ENCODE measurements around the gene WDR82. TPM values are rescaled to one million over a fixed set of nuclear protein-coding genes. Genes with fewer than 3 reads are reported as not detected.

The WDR82 gene
- total RNA-seq, 1 donor from 2014 or later = 86.4 TPM

DNA sequence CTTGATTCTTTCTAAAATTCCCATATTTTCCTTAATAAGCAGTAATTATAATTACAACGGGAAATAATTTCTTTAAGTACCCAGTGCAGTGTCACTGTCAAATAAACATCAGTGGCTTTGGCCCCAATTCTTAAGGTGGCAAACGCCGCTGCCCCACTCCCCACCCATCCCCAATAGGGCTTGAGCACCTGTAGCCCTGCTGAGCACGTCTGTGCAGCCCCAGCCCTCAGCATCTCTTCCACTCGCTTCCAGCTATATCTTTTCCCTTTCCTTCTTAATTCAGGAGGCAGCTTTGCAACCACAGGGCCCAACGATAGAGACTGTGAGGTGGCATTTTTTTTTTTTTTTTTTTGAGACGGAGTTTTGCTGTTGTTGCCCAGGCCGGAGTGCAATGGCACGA is 23.8 kb downstream of the WDR82 start:
- Mint-ChIP-seq H3K27me3 (no peaks in the 10 kb centered on the region), H3K9me3 (no peaks in the 10 kb centered on the region), H3K27ac (peak overlapping the region; percentile 24), H3K36me3 (ENCODE audit: low read depth) (peaks cover 81% of the 10 kb centered on the region), H3K4me3 (no peak overlapping the region), H3K4me1 (peaks cover 45% of the 10 kb centered on the region)
- no peak for DNase-seq
- POLR2A ChIA-PET = interaction anchor here (0.7 to 6.0 kb wide), 2 partner anchors 24 to 46 kb away, joined by 4 to 88 read pairs; partner anchors contain the start of gene WDR82
- CTCF ChIA-PET = interaction anchor here (1.1 to 3.5 kb wide), 5 partner anchors 23 to 85 kb away, joined by 3 to 32 read pairs (median 16); partner anchors contain the start of genes TLR9 and WDR82
- TF ChIP-seq, protein P1, sequence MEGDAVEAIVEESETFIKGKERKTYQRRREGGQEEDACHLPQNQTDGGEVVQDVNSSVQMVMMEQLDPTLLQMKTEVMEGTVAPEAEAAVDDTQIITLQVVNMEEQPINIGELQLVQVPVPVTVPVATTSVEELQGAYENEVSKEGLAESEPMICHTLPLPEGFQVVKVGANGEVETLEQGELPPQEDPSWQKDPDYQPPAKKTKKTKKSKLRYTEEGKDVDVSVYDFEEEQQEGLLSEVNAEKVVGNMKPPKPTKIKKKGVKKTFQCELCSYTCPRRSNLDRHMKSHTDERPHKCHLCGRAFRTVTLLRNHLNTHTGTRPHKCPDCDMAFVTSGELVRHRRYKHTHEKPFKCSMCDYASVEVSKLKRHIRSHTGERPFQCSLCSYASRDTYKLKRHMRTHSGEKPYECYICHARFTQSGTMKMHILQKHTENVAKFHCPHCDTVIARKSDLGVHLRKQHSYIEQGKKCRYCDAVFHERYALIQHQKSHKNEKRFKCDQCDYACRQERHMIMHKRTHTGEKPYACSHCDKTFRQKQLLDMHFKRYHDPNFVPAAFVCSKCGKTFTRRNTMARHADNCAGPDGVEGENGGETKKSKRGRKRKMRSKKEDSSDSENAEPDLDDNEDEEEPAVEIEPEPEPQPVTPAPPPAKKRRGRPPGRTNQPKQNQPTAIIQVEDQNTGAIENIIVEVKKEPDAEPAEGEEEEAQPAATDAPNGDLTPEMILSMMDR (IDR thresholded peaks at IDR 0.05) = no peak
- ATAC-seq (ENCODE audit: low read depth) = no peak
- intact Hi-C loops (cut with micrococcal nuclease) = no loop called here

DNA sequence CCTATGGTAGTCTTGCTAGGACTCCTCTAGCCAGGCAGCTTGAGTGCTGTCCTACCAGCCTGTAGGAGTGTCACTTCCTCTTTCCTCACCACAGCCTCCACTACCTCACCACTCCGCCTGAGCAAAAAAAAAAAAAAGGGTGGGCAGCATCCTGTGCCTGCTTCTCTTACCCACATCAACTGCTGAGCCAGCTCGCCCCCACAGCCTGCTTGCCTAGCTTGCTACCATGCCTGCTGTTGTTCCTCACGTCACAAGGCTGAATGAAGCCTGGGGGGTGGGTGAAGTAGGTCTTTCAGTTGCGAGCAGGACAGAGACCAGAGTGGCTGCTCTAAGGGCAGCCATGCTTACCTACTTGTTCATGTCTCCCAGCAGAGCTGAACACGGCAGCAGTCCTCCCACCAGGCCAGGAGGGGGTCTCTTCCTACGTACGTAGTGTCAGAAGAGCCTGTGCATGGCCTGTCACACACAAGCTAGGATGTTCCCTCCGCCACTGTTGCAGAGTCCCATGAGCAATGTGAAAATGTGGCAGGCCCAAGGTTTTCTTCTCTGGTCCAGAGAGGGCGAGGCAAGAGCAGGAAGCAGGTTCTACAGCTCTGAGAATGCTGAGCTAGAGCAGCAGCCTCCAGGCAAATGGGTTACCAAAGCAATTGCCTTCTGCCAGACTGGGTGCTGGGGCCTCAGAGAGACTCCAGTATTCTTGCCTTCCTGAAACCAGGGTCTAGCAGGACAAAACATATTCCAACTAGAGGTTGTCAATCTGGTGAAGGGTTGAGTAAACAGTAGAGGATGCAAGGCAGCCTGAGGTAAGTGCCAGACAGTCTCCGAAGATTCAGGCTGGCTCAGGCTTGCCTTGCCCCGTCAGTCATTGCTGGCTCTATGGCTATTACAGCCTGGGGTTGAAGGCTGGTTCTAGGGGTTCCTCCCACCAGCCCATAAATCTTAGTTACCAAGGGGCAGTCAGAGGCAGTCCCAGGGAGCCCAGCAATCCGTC is 24.8 kb downstream of the WDR82 start:
- Mint-ChIP-seq H3K36me3 (ENCODE audit: low read depth) (peaks cover 77% of the 10 kb centered on the region), H3K27ac (peak overlapping the region; percentile 97), H3K4me3 (peak overlapping the region; percentile 76), H3K4me1 (peaks cover 42% of the 10 kb centered on the region), H3K27me3 (no peaks in the 10 kb centered on the region), H3K9me3 (no peaks in the 10 kb centered on the region)
- ChIA-PET POLR2A (interaction anchor here (0.6 to 6.0 kb wide), 18 partner anchors 10 to 311 kb away, joined by 3 to 88 read pairs (median 5); partner anchors contain the start of genes ACY1, GLYCTK, POC1A and TLR9), CTCF (interaction anchor here (0.6 to 3.5 kb wide), 12 partner anchors 9 to 1904 kb away, joined by 3 to 32 read pairs (median 5); partner anchors contain the start of genes TLR9 and WDR82)
- DNase-seq = peak; percentile 58
- TF ChIP-seq, protein P1 (IDR thresholded peaks at IDR 0.05) = no peak
- intact Hi-C loops (cut with micrococcal nuclease) = loop anchor here (1.0 kb wide), 8 partner anchors 9 to 34 kb away; partner anchors contain the start of genes GLYCTK, TLR9, TWF2 and WDR82
- peak; percentile 96 for ATAC-seq (ENCODE audit: low read depth)

DNA sequence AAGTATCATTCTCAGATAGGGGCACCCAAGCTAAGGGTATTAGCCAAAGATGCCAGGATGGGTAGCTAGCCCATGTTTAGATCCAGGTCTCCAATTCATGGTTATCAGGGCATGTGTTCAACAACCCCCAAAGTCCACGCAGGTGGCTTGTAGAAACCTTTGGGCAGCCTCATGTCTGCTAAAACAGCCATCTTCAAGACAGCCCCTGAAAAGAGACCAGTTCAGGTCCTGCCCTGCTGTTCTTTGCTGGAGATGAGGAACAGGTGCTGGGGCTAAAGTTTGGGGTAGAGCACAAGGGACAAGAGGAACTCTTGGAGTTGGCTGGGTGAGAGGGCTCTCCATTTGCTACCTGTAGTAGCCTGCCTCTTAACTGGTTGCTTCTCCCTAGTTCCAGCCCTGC is 28.3 kb downstream of the WDR82 start:
- no peak for DNase-seq
- no peaks in the 10 kb centered on the region for H3K27me3 Mint-ChIP-seq
- CTCF ChIA-PET = interaction anchor here (1.2 kb wide), 1 partner anchor 19 kb away, joined by 3 read pairs; no protein-coding TSS in a partner anchor
- peaks cover 55% of the 10 kb centered on the region for H3K36me3 Mint-ChIP-seq (ENCODE audit: low read depth)
- no peaks in the 10 kb centered on the region for H3K9me3 Mint-ChIP-seq
- no peak for ATAC-seq (ENCODE audit: low read depth)
- intact Hi-C loops (cut with micrococcal nuclease) = no loop called here
- TF ChIP-seq, protein P1 (IDR thresholded peaks at IDR 0.05) = no peak
- peaks cover 57% of the 10 kb centered on the region for H3K4me1 Mint-ChIP-seq
- peak overlapping the region; percentile 54 for H3K27ac Mint-ChIP-seq
- no peak overlapping the region for H3K4me3 Mint-ChIP-seq
- POLR2A ChIA-PET = interaction anchor here (2.2 to 4.3 kb wide), 2 partner anchors 10 to 38 kb away, joined by 9 to 51 read pairs; partner anchors contain the start of genes GLYCTK and TWF2

DNA sequence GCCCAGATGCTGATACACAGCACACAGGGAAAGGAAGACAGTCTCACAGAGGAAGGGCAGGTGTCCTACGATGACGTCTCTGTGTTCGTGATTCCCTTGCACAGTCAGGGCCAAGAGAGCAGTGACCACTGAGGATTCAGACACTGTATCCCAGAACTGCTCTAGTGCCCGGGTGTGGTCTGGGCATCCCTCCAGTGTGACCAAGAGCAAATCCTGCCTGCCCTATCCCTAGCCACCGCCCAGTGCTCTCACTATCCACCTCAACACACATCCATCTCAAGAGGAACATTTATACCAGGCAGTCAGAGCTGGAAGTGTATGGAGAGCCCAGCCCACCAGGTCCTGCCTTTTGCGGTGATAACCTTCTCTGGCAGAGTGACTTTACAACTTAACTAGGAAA is 28.8 kb downstream of the WDR82 start:
- H3K27me3 Mint-ChIP-seq = no peaks in the 10 kb centered on the region
- CTCF ChIA-PET = no interaction called here
- no peaks in the 10 kb centered on the region for H3K9me3 Mint-ChIP-seq
- H3K36me3 Mint-ChIP-seq (ENCODE audit: low read depth) = peaks cover 52% of the 10 kb centered on the region
- no peak overlapping the region for H3K4me3 Mint-ChIP-seq
- intact Hi-C loops (cut with micrococcal nuclease) = no loop called here
- POLR2A ChIA-PET = interaction anchor here (0.5 to 2.2 kb wide), 2 partner anchors 24 to 39 kb away, joined by 4 to 9 read pairs; partner anchors contain the start of gene GLYCTK
- H3K27ac Mint-ChIP-seq = peak overlapping the region; percentile 54
- ATAC-seq (ENCODE audit: low read depth) (no peak), DNase-seq (no peak)
- TF ChIP-seq, protein P1 (IDR thresholded peaks at IDR 0.05) = no peak
- peaks cover 61% of the 10 kb centered on the region for H3K4me1 Mint-ChIP-seq

Measured in activated B cell treated with CpG ODN at 0.5 μM for 24 hours (primary cell).